ENCODE measurements around the gene PRR9. TPM values are rescaled to one million over a fixed set of nuclear protein-coding genes. Genes with fewer than 3 reads are reported as not detected.

The PRR9 gene
- total RNA-seq, 1 donor from 2014 or later, result not detected

- H3K4me1 Mint-ChIP-seq, result no peaks in the 10 kb centered on the region
- no peaks in the 10 kb centered on the region for H3K36me3 Mint-ChIP-seq (ENCODE audit: low read depth)
- peaks cover 23% of the 10 kb centered on the region for H3K27me3 Mint-ChIP-seq
- H3K4me3 Mint-ChIP-seq, result no peak within 1 kb of the TSS
- POLR2A ChIA-PET, result no interaction called here
- no peak within 1 kb of the TSS for H3K27ac Mint-ChIP-seq
- DNase-seq, result no peak
- TF ChIP-seq, protein P1, sequence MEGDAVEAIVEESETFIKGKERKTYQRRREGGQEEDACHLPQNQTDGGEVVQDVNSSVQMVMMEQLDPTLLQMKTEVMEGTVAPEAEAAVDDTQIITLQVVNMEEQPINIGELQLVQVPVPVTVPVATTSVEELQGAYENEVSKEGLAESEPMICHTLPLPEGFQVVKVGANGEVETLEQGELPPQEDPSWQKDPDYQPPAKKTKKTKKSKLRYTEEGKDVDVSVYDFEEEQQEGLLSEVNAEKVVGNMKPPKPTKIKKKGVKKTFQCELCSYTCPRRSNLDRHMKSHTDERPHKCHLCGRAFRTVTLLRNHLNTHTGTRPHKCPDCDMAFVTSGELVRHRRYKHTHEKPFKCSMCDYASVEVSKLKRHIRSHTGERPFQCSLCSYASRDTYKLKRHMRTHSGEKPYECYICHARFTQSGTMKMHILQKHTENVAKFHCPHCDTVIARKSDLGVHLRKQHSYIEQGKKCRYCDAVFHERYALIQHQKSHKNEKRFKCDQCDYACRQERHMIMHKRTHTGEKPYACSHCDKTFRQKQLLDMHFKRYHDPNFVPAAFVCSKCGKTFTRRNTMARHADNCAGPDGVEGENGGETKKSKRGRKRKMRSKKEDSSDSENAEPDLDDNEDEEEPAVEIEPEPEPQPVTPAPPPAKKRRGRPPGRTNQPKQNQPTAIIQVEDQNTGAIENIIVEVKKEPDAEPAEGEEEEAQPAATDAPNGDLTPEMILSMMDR (IDR thresholded peaks at IDR 0.05), result no peak
- CTCF ChIA-PET, result no interaction called here
- no peak for ATAC-seq (ENCODE audit: low read depth)
- no peaks in the 10 kb centered on the region for H3K9me3 Mint-ChIP-seq
- intact Hi-C loops (cut with micrococcal nuclease), result no loop called here
Observed at GRCh38 chr1:153203130-153203529, 14.3 kb upstream of the PRR9 start, which contains the start of gene LELP1. TSS of gene LELP1 (plus strand) at chr1:153203430. CDS start at chr1:153204708, 1,278 bp downstream.

DNA sequence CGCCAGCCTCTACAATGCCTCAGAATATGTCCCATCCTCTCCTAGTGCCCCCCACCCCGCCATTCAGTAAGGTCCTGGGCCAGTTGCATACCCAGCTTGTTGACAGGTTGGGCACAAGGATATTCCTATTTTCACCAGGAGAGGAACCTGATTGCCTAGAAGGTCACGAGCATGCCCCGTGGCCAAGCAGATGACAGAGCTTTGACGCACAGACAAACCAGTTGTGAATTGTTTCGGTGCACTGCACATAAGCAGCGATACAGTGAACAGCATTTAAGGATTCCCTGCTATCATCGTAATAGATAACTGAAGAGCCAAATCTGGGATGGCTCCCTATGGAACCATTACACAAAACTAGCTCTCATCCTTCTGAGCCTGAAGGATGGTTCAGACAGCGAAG, 10.8 kb upstream of the PRR9 start:
- intact Hi-C loops (cut with micrococcal nuclease), result no loop called here
- ATAC-seq (ENCODE audit: low read depth) (no peak), DNase-seq (no peak)
- no peak overlapping the region for H3K4me3 Mint-ChIP-seq
- H3K9me3 Mint-ChIP-seq, result no peaks in the 10 kb centered on the region
- no peaks in the 10 kb centered on the region for H3K36me3 Mint-ChIP-seq (ENCODE audit: low read depth)
- POLR2A ChIA-PET, result no interaction called here
- TF ChIP-seq, protein P1 (IDR thresholded peaks at IDR 0.05), result no peak
- H3K27me3 Mint-ChIP-seq, result peaks cover 14% of the 10 kb centered on the region
- no peaks in the 10 kb centered on the region for H3K4me1 Mint-ChIP-seq
- H3K27ac Mint-ChIP-seq, result no peak overlapping the region
- CTCF ChIA-PET, result no interaction called here

DNA sequence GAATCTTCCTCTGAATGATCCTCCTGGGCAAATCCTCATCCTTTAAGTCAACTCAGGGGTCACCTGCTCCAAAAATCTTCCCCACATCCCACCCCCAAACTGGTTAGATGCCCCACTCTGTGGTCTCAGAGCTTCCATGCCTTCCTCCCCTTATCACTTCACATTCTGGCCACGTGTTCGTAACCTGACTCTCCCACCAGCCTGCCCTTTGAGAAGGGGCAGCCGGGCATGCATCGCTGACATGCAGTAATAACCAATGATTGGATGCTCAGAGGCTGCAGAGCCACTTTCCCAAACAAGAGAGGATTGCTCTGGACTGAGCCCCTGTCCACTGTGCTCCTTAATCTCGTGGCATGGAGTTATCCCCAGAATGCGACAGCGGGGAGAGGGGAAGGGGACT, 7.2 kb upstream of the PRR9 start:
- POLR2A ChIA-PET, result no interaction called here
- H3K9me3 Mint-ChIP-seq, result no peaks in the 10 kb centered on the region
- ATAC-seq (ENCODE audit: low read depth) (no peak), DNase-seq (no peak)
- TF ChIP-seq, protein P1 (IDR thresholded peaks at IDR 0.05), result no peak
- H3K36me3 Mint-ChIP-seq (ENCODE audit: low read depth), result no peaks in the 10 kb centered on the region
- intact Hi-C loops (cut with micrococcal nuclease), result no loop called here
- H3K27me3 Mint-ChIP-seq, result peaks cover 20% of the 10 kb centered on the region
- CTCF ChIA-PET, result no interaction called here
- H3K4me1 Mint-ChIP-seq, result no peaks in the 10 kb centered on the region
- no peak overlapping the region for H3K27ac Mint-ChIP-seq
- no peak overlapping the region for H3K4me3 Mint-ChIP-seq

DNA sequence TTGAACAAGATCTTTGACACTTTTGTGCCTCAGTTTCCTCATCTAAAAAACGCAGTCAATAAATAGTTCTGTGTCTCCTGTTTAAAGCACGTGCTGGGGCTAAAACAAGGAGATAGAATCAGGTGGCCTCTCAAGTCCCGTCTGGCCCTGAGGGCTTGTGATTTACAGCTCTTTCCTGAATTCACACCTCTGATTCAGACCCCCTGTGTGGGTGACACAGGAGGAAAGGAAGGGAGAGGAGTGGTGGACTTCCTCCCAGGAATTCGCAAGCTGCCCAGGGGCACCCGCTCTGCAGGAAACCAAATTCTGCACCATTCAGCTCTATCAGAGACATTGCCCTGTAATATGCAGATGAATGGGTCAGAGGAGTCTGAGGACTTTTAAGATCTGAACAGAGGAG, 5.2 kb upstream of the PRR9 start:
- intact Hi-C loops (cut with micrococcal nuclease), result no loop called here
- DNase-seq (no peak), ATAC-seq (ENCODE audit: low read depth) (no peak)
- H3K4me1 Mint-ChIP-seq, result no peaks in the 10 kb centered on the region
- no peaks in the 10 kb centered on the region for H3K36me3 Mint-ChIP-seq (ENCODE audit: low read depth)
- no peaks in the 10 kb centered on the region for H3K9me3 Mint-ChIP-seq
- TF ChIP-seq, protein P1 (IDR thresholded peaks at IDR 0.05), result no peak
- ChIA-PET POLR2A (no interaction called here), CTCF (no interaction called here)
- H3K4me3 Mint-ChIP-seq, result no peak overlapping the region
- H3K27me3 Mint-ChIP-seq, result peaks cover 20% of the 10 kb centered on the region
- H3K27ac Mint-ChIP-seq, result no peak overlapping the region

DNA sequence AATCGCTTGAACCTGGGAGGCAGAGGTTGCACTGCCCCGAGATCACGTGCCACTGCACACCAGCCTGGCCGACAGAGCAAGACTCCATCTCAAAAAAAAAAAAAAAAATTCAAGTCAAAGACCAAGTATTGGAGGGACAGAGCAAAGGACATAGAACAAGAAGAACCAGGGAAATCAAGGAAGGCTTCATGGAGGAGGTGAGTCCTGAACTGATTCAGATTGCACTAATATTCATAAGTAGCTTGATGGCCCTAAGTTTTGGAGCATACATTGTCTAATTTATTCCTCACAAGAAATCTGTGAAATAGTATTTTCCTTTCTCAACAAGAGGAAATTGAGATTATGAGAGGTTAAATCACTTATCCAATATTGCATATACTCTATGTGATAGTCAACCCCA, 3.9 kb upstream of the PRR9 start:
- H3K27me3 Mint-ChIP-seq, result peaks cover 25% of the 10 kb centered on the region
- DNase-seq (no peak), ATAC-seq (ENCODE audit: low read depth) (no peak)
- ChIA-PET POLR2A (no interaction called here), CTCF (no interaction called here)
- no peak overlapping the region for H3K4me3 Mint-ChIP-seq
- TF ChIP-seq, protein P1 (IDR thresholded peaks at IDR 0.05), result no peak
- no peaks in the 10 kb centered on the region for H3K36me3 Mint-ChIP-seq (ENCODE audit: low read depth)
- no peaks in the 10 kb centered on the region for H3K4me1 Mint-ChIP-seq
- intact Hi-C loops (cut with micrococcal nuclease), result no loop called here
- H3K27ac Mint-ChIP-seq, result no peak overlapping the region
- no peaks in the 10 kb centered on the region for H3K9me3 Mint-ChIP-seq

All from activated B cell treated with CpG ODN at 0.5 μM for 24 hours (primary cell).